Measurements from ENCODE around the gene MAP4K1. TPM values are rescaled to one million over a fixed set of nuclear protein-coding genes. Genes with fewer than 3 reads are reported as not detected.

MAP4K1 gene
- polyA plus RNA-seq, 2 of the 4 experiments (the other 2 are of a cell fraction), result 1.2 to 2.6 TPM

DNA sequence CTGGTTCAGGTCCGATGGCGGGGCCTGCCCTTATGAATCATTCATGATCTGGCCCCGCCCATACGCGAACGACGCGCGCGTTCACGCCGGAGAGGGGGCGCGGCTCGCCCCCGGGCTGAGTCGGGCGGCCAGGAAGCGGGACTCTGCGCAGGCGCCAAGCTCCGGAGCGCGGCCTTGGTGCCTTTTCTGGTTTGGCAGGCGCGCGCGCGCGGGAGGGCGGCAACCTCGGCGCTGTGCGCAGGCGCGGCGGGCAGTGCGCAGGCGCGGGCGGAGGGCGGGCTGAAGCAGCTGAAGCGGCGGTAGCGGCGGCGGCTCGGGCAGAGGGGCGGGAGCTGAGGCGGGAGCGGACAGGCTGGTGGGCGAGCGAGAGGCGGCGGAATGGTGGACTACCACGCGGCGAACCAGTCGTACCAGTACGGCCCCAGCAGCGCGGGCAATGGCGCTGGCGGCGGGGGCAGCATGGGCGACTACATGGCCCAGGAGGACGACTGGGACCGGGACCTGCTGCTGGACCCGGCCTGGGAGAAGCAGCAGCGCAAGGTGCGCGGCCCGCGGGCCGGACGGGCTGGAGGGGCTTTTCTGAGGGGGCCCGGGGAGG is 29.7 kb upstream of the MAP4K1 start, which contains the start of gene ACTN4 (continued):
- peak; percentile 53 for TF ChIP-seq GATA3 (IDR thresholded peaks at IDR 0.05; ENCODE audit: borderline replicate concordance)
- TF ChIP-seq HOXB5 (CRISPR knock-in tag; IDR thresholded peaks at IDR 0.05), result 0 out of 2 replicates have a peak, but pooled peaks have one; percentile 74
- TF ChIP-seq FOSB (CRISPR knock-in tag; IDR thresholded peaks at IDR 0.05), result no peak
- no peak for TF ChIP-seq NPAS2 (CRISPR knock-in tag; IDR thresholded peaks at IDR 0.05; ENCODE audit: borderline replicate concordance)
- no peak for TF ChIP-seq KDM1A (IDR thresholded peaks at IDR 0.05; ENCODE audit: low read depth)
- TF ChIP-seq EHF (CRISPR knock-in tag; IDR thresholded peaks at IDR 0.05), result no peak
- no peak for TF ChIP-seq KDM5A (IDR thresholded peaks at IDR 0.05)
- TF ChIP-seq EP300 (IDR thresholded peaks at IDR 0.05), result no peak; a peak in 1 of 5 replicates
- TF ChIP-seq, protein P1, sequence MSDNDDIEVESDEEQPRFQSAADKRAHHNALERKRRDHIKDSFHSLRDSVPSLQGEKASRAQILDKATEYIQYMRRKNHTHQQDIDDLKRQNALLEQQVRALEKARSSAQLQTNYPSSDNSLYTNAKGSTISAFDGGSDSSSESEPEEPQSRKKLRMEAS (IDR thresholded peaks at IDR 0.05), result peak; percentile 87
- TF ChIP-seq NR3C1 (IDR thresholded peaks at IDR 0.05), result no peak
- peak in 1 of 2 experiments; percentile 50; a peak in 2 of 5 replicates for TF ChIP-seq RAD21 (conservative IDR thresholded peaks at IDR 0.05 in 1 of 2, IDR thresholded peaks at IDR 0.05 in 1 of 2)
- TF ChIP-seq, protein P2, sequence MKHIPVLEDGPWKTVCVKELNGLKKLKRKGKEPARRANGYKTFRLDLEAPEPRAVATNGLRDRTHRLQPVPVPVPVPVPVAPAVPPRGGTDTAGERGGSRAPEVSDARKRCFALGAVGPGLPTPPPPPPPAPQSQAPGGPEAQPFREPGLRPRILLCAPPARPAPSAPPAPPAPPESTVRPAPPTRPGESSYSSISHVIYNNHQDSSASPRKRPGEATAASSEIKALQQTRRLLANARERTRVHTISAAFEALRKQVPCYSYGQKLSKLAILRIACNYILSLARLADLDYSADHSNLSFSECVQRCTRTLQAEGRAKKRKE (CRISPR knock-in tag; IDR thresholded peaks at IDR 0.05; ENCODE audit: low read depth), result no peak
- no peak for TF ChIP-seq RCOR1 (IDR thresholded peaks at IDR 0.05; ENCODE audit: low read depth, low read length)
- peak; percentile 98 for TF ChIP-seq TFCP2L1 (CRISPR knock-in tag; IDR thresholded peaks at IDR 0.05)
- TF ChIP-seq PHF8 (IDR thresholded peaks at IDR 0.05; ENCODE audit: borderline replicate concordance, low read depth), result peak; percentile 93
- TF ChIP-seq MAZ (IDR thresholded peaks at IDR 0.05; ENCODE audit: borderline replicate concordance, low read depth, low read length), result peak; percentile 84; the same call in 1 of the 2 replicates
- no peak for TF ChIP-seq ZFP36 (IDR thresholded peaks at IDR 0.05; ENCODE audit: borderline replicate concordance, partially characterized antibody)
- TF ChIP-seq POLR2AphosphoS2 (conservative IDR thresholded peaks at IDR 0.05; ENCODE audit: low read length), result no peak
- TF ChIP-seq, protein P3, sequence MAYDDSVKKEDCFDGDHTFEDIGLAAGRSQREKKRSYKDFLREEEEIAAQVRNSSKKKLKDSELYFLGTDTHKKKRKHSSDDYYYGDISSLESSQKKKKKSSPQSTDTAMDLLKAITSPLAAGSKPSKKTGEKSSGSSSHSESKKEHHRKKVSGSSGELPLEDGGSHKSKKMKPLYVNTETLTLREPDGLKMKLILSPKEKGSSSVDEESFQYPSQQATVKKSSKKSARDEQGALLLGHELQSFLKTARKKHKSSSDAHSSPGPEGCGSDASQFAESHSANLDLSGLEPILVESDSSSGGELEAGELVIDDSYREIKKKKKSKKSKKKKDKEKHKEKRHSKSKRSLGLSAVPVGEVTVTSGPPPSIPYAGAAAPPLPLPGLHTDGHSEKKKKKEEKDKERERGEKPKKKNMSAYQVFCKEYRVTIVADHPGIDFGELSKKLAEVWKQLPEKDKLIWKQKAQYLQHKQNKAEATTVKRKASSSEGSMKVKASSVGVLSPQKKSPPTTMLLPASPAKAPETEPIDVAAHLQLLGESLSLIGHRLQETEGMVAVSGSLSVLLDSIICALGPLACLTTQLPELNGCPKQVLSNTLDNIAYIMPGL (CRISPR knock-in tag; IDR thresholded peaks at IDR 0.05; ENCODE audit: borderline replicate concordance), result no peak
- TF ChIP-seq, protein P4, sequence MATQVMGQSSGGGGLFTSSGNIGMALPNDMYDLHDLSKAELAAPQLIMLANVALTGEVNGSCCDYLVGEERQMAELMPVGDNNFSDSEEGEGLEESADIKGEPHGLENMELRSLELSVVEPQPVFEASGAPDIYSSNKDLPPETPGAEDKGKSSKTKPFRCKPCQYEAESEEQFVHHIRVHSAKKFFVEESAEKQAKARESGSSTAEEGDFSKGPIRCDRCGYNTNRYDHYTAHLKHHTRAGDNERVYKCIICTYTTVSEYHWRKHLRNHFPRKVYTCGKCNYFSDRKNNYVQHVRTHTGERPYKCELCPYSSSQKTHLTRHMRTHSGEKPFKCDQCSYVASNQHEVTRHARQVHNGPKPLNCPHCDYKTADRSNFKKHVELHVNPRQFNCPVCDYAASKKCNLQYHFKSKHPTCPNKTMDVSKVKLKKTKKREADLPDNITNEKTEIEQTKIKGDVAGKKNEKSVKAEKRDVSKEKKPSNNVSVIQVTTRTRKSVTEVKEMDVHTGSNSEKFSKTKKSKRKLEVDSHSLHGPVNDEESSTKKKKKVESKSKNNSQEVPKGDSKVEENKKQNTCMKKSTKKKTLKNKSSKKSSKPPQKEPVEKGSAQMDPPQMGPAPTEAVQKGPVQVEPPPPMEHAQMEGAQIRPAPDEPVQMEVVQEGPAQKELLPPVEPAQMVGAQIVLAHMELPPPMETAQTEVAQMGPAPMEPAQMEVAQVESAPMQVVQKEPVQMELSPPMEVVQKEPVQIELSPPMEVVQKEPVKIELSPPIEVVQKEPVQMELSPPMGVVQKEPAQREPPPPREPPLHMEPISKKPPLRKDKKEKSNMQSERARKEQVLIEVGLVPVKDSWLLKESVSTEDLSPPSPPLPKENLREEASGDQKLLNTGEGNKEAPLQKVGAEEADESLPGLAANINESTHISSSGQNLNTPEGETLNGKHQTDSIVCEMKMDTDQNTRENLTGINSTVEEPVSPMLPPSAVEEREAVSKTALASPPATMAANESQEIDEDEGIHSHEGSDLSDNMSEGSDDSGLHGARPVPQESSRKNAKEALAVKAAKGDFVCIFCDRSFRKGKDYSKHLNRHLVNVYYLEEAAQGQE (IDR thresholded peaks at IDR 0.05), result no peak; the same call in 1 of the 2 replicates
- TF ChIP-seq, protein P5, sequence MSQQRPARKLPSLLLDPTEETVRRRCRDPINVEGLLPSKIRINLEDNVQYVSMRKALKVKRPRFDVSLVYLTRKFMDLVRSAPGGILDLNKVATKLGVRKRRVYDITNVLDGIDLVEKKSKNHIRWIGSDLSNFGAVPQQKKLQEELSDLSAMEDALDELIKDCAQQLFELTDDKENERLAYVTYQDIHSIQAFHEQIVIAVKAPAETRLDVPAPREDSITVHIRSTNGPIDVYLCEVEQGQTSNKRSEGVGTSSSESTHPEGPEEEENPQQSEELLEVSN (IDR thresholded peaks at IDR 0.05; ENCODE audit: borderline replicate concordance, low read depth), result peak; percentile 61
- no peak for TF ChIP-seq MAFK (IDR thresholded peaks at IDR 0.05; ENCODE audit: partially characterized antibody)
- peak; percentile 95; the same call in 1 of the 2 replicates for TF ChIP-seq TP53 (CRISPR knock-in tag; IDR thresholded peaks at IDR 0.05)
- TF ChIP-seq, protein P6, sequence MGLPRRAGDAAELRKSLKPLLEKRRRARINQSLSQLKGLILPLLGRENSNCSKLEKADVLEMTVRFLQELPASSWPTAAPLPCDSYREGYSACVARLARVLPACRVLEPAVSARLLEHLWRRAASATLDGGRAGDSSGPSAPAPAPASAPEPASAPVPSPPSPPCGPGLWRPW (IDR thresholded peaks at IDR 0.05), result no peak
- TF ChIP-seq, protein P7, sequence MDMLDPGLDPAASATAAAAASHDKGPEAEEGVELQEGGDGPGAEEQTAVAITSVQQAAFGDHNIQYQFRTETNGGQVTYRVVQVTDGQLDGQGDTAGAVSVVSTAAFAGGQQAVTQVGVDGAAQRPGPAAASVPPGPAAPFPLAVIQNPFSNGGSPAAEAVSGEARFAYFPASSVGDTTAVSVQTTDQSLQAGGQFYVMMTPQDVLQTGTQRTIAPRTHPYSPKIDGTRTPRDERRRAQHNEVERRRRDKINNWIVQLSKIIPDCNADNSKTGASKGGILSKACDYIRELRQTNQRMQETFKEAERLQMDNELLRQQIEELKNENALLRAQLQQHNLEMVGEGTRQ (IDR thresholded peaks at IDR 0.05), result no peak
- TF ChIP-seq FOXS1 (CRISPR knock-in tag; IDR thresholded peaks at IDR 0.05), result no peak
